LNCAP (cell line): ENCODE measurements around the gene HIPK1.

Experiments used
- CTCF ChIP-seq: fragments of 450-650 bp; IDR thresholded peaks from 2 replicates; pipeline ENCODE4 v1.5.1; 2017; ENCODE audit warnings: mild to moderate bottlenecking

HIPK1 gene

GRCh38 chr1:113990530-113990929, 61.4 kb downstream of the HIPK1 start:
- TF ChIP-seq CTCF, result no peak

- TF ChIP-seq CTCF, result no peak
Measured at GRCh38 chr1:113990961-113991360, 61.8 kb downstream of the HIPK1 start.

- TF ChIP-seq CTCF, result no peak
Measured at GRCh38 chr1:113991467-113991997, 62.4 kb downstream of the HIPK1 start.

- no peak for TF ChIP-seq CTCF
Measured at GRCh38 chr1:113993072-113993471, 63.9 kb downstream of the HIPK1 start.

- TF ChIP-seq CTCF, result no peak
Measured at GRCh38 chr1:113993766-113994165, 64.6 kb downstream of the HIPK1 start.

- no peak for TF ChIP-seq CTCF
Measured at GRCh38 chr1:113995382-113995781, 66.3 kb downstream of the HIPK1 start.

GRCh38 chr1:113998361-113998760, 69.2 kb downstream of the HIPK1 start:
- no peak for TF ChIP-seq CTCF

GRCh38 chr1:113999233-113999632, 70.1 kb downstream of the HIPK1 start:
- no peak for TF ChIP-seq CTCF
